Psoas muscle (tissue), 8 donors: ENCODE measurements around the gene PCOLCE2. TPM values are rescaled to one million over a fixed set of nuclear protein-coding genes. Genes with fewer than 3 reads are reported as not detected.
"Not testable (repeated sequence)": the region's sequence is repeated elsewhere in the genome, so short reads cannot be mapped to it uniquely, and the experiment has no call there.

Source experiments
- ATAC-seq, 4 donors: fragments of 200-7000 bp; cut with Tn5 transposase; one replicate each; pipeline ENCODE4 v1.9.1; 2020; ENCODE audit warnings: moderate library complexity in 3 of 4, mild to moderate bottlenecking in 2 of 4
- DNase-seq, 2 donors: peaks; one replicate each; pipeline ENCODE4 v3.0.0-alpha.2; 2020
- H3K27ac ChIP-seq: fragments of 200-600 bp; one replicate; pipeline ENCODE4 v1.8.0; 2022
- H3K27me3 ChIP-seq, 3 donors: fragments of 200-600 bp in 1 of 3; one replicate each; pipeline versions ENCODE4 v1.6.1 to v1.8.0; 2013 to 2022; ENCODE audit warnings: low read length in 2 of 3, mild to moderate bottlenecking in 2 of 3, moderate library complexity in 1 of 3; ENCODE audit not compliant: insufficient read depth in 3 of 3
- H3K36me3 ChIP-seq, 2 donors: fragments of 200-600 bp in 1 of 2; one replicate each; pipeline versions ENCODE4 v1.6.1 to v1.8.0; 2013 to 2022; ENCODE audit warnings: low read depth in 1 of 2, mild to moderate bottlenecking in 1 of 2, moderate library complexity in 1 of 2; ENCODE audit not compliant: insufficient read depth in 1 of 2
- H3K4me1 ChIP-seq: fragments of 200-600 bp; one replicate; pipeline ENCODE4 v1.8.0; 2022
- H3K4me3 ChIP-seq: fragments of 200-600 bp; one replicate; pipeline ENCODE4 v1.8.0; 2022; ENCODE audit warnings: mild to moderate bottlenecking
- H3K9me3 ChIP-seq: fragments of 200-600 bp; one replicate; pipeline ENCODE4 v1.8.0; 2022
- CTCF ChIP-seq: fragments of 200-600 bp; IDR thresholded peaks from one replicate; pipeline ENCODE4 v1.8.0; 2022; ENCODE audit warnings: antibody characterized with exemption
- WGBS, 3 donors: extraction: QIAGEN DNeasy Blood & Tissue Kit; methylation state at CpG; one replicate each; pipeline versions ENCODE4 v1.1.6 to v1.1.7; 2013; 5-methylcytosine and 5-hydroxymethylcytosine counted together
- intact Hi-C, 2 donors: fragments of 100-400 bp; cut with DNase I; formaldehyde crosslinking; loops; one replicate each; pipeline versions ENCODE4 v1.11.0 to v1.14.2; 2022
- polyA plus RNA-seq, 3 donors: library from polyadenylated mRNA; stranded (reverse); fragments of 200-250 nt; gene quantifications; one replicate each; pipeline ENCODE4 v1.2.3, GENCODE V29; 2013
- total RNA-seq, 4 donors: library from RNA; stranded (reverse); fragmentation: NEBNext Ultra II Directional in 2 of 4; extraction: Animal tissue kit (Norgen Biotek cat#: 25700) in 2 of 4; gene quantifications; one replicate each; pipeline versions ENCODE4 v1.2.1 to v1.2.4, GENCODE V29; 2021 to 2023
- donor health status: healthy with polysubstance abuse.
- donor health status: DM: no; HTN: no; CAD: no; lungs with moderate emphysema.
- donor health status: Bipolar disorder and iron deficiency.
- donor health status: healthy.
- donor health status: DM: yes; HTN: yes; CAD: no.
- donor health status: DM: no; HTN: no; CAD: no.
- donor health status: DM: no; HTN: no; CAD: no.
- donor health status: DM: yes; HTN: yes; CAD: no.

The PCOLCE2 gene
- total and polyA plus RNA-seq, 7 donors: 1.4 to 8.9 (median 3.6) TPM

- no peak for DNase-seq
- H3K4me1 ChIP-seq: no peaks in the 10 kb centered on the region
- intact Hi-C loops: no loop called here
- H3K4me3 ChIP-seq: no peak overlapping the region
- H3K36me3 ChIP-seq: no peaks in the 10 kb centered on the region
- no peak overlapping the region for H3K27ac ChIP-seq
- H3K9me3 ChIP-seq: no peaks in the 10 kb centered on the region
- no peak for ATAC-seq
- H3K27me3 ChIP-seq: peaks cover 0 to 18% (median 2%) of the 10 kb centered on the region in 3 donors
- no peak for TF ChIP-seq CTCF
- 27 to 37% (median 37%) methylated on average over 1 of the region's 1 CpG for WGBS, 3 donors
Measured at GRCh38 chr3:142884531-142884930, 4.4 kb downstream of the PCOLCE2 start.

GRCh38 chr3:142883534-142883933, 5.3 kb downstream of the PCOLCE2 start:
- ATAC-seq, DNase-seq, H3K27me3 ChIP-seq, H3K4me1 ChIP-seq, H3K27ac ChIP-seq, H3K9me3 ChIP-seq, intact Hi-C loops, H3K4me3 ChIP-seq, H3K36me3 ChIP-seq: not testable (repeated sequence)
- 78 to 82% (median 79%) methylated on average over 8 of the region's 8 CpGs for WGBS, 3 donors

DNA sequence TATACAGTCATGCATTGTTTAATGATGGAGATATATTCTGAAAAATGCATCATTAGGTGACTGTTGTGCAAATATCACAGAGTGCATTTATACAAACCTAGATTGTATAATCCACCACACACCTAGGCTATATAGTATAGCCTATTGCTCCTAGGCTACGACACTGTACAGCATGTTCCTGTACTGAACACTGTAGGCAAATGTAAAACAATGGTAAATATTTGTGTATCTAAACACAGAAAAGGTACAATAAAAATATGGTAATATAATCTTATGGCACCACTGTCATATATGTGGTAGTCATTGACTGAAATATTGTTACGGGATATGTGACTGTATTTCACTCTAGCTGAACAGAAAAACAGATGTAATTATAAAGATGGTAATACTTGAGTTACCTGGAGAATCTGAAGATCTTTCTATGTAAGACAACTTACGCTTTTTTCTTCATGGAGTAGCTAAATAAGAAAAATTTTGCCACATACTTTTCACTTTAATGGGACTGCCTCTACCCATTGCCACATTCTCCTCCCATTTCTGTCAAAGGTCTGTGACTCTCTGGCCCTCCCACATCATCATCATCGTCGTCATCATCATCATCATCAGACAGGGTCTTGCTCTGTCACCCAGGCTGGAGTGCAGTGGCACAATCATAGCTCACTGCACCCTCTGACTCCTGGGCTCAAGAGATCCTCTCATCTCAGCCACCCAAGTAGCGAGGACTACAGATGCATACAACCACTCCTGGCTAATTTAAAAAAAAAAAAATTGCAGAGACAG, 7.2 kb downstream of the PCOLCE2 start:
- TF ChIP-seq CTCF: no peak
- no peak overlapping the region for H3K27ac ChIP-seq

GRCh38 chr3:142878649-142879300, 10.1 kb downstream of the PCOLCE2 start:
- H3K27ac ChIP-seq: no peak overlapping the region
- DNase-seq (no peak), ATAC-seq (no peak)
- no peaks in the 10 kb centered on the region for H3K36me3 ChIP-seq
- H3K27me3 ChIP-seq: no peaks in the 10 kb centered on the region
- no peak for TF ChIP-seq CTCF
- H3K4me1 ChIP-seq: no peaks in the 10 kb centered on the region
- no peak overlapping the region for H3K4me3 ChIP-seq
- 64 to 71% (median 65%) methylated on average over 4 of the region's 4 CpGs for WGBS, 3 donors
- no peaks in the 10 kb centered on the region for H3K9me3 ChIP-seq
- intact Hi-C loops: no loop called here

More for the DNA sequence above, 7.2 kb downstream of the PCOLCE2 start:
- Histone ChIP-seq H3K4me3 (no peak overlapping the region), H3K27me3 (no peaks in the 10 kb centered on the region), H3K36me3 (no peaks in the 10 kb centered on the region), H3K4me1 (no peaks in the 10 kb centered on the region), H3K9me3 (no peaks in the 10 kb centered on the region)
- 92 to 94% (median 93%) methylated on average over 6 of the region's 6 CpGs for WGBS, 3 donors
- intact Hi-C loops: no loop called here
- no peak for ATAC-seq
- no peak for DNase-seq

DNA sequence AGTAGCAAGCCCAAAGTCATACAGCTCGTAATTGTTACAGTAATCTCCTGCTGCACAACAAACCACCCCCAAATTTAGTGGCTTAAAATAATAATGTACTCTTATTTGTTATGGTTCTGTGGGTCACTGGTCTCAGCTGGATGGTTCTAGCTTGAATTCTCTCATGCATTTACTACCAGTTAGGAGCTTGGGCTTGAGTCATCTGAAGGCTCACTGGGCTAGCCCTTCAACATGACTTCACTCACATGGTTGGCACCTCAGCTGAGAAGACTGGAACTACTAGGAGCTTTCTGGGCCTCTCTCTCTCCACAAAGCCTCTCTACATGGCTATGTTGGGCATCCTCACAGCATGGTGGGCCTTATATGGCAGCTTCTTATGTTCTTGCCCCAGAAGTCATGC, 12.5 kb downstream of the PCOLCE2 start:
- no peak for TF ChIP-seq CTCF
- intact Hi-C loops: no loop called here
- H3K27me3 ChIP-seq: no peaks in the 10 kb centered on the region
- 54 to 60% (median 58%) methylated on average over 1 of the region's 1 CpG for WGBS, 3 donors
- no peaks in the 10 kb centered on the region for H3K36me3 ChIP-seq
- H3K27ac ChIP-seq: no peak overlapping the region
- H3K4me3 ChIP-seq: no peak overlapping the region
- H3K4me1 ChIP-seq: no peaks in the 10 kb centered on the region
- DNase-seq (no peak), ATAC-seq (no peak)
- no peaks in the 10 kb centered on the region for H3K9me3 ChIP-seq
